ENCODE measurements around the gene MAPK8.

Gene MAPK8

DNA sequence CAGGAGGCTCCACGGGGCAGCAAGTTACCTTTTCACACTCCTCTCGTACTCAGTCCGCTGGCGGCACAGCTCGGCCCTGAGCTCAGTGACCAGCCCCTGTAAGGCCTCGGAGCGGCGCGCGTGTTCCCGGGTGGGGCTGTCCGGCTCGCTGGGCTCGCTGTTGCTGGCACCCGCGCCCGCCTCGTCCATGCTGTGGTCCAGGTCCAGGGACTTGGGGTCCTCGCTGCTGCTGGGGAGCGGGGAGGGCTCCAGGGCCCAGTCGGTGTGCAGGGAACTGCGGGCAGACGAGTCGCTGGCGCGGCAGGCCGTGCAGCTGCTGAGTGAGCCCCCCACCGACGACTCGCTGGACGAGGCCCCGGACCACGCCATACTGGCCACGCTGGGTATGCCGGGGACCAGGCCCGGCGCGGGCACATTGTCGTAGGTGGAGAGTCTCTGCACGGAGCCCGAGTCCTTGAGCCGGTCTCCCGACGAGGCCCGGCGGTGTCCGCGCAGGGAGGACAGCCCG is 143.8 kb downstream of the MAPK8 start:
- DNase-seq (ENCODE audit: low spot score): no peak

DNA sequence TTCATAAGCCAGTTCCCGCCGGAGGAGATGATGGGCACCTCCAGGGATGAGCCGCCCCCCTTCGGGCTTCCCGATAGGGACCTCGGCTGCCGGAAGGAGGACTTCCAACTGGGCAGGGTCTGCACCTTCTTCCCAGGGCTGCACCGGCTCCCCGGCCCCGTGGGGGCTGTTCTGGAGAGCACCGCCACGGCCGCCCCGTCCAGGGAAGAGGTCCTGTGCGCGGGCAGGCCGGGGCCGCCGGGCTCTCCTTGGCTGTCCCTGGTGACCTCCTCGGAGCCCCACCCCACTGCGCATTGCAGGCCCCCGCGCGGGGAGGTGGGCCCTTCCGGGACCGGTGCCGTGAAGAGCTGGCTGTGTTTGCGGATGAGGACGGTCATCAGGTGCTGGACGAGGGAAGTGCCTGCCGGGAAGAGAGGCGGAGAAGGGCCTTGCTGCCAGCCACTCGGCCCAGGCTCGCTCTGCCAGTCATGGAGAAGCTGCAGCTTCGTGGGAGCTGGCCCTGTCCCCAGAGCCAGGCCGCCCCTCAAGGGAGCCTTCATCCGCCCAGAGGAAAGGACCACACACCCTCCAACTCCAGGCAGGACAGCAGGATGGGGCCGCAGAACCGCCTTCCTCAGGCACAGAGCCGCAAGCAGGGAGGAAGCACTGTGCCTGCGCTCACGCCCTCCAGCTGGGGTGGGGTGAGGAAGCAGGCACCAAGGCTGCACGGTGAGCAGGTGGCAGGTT is 144.4 kb downstream of the MAPK8 start:
- DNase-seq (ENCODE audit: low spot score): no peak

- no peak for DNase-seq (ENCODE audit: low spot score)
These were observed 145.7 kb downstream of the MAPK8 start for GRCh38 chr10:48451969-48452878.

GRCh38 chr10:48452879-48453412 is 146.5 kb downstream of the MAPK8 start:
- DNase-seq (ENCODE audit: low spot score): no peak

- no peak for DNase-seq (ENCODE audit: low spot score)
These were observed 147.2 kb downstream of the MAPK8 start for GRCh38 chr10:48453451-48454301.

DNA sequence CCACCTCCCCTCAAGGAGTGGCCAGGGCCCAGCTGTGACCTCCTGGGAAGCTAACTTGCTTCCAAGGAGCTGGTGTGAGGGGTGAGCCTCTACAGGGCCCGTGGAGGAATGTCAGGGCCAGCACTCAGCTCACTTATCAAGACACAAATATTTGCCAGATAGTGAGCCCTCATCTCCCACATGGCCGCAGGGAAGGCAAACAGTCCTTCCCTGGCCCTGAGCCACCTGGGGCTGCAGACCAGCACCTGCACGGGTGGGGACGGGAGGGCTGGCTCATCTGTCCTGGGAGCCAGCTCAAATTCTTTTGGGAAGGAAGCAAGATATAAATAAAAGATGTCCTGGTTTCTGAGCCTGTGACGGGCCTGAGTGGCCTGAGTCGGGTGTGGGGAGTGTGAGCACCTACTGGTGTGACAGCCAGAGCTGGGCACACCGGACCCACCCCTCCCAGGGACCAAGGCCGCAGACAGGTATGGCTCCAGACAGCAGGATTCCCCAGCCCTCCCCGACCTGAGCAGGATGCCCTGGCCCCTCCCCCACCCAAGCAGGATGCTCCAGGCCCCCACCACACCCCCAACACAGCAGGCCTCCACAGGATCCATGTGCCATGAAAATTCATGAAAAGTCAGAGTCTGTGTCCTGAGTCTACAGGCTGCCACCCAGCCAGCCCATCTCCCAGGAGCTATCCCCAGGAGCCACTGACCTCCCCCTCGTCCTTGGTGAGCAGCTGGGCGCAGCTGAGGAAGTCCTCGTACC is 148.0 kb downstream of the MAPK8 start:
- no peak for DNase-seq (ENCODE audit: low spot score)

DNA sequence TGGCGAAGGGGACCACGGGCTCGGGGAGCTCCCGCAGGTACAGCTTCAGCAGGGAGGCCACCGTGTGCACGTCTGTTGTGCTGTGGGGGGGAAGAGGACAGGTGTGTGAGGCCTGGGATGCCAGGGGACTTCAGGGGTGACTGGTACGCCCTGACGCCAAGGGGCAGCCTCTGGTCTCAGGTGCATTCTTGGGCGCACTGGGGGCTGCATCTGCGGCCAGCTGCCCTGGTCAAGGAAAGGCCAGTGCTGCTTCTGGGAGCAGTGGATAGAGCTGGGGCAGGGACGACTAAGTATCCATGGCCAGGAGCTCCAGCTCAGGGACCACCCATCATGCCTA is 148.5 kb downstream of the MAPK8 start:
- DNase-seq (ENCODE audit: low spot score): no peak

- DNase-seq (ENCODE audit: low spot score): no peak
These were observed 149.1 kb downstream of the MAPK8 start for GRCh38 chr10:48455392-48456151.

DNA sequence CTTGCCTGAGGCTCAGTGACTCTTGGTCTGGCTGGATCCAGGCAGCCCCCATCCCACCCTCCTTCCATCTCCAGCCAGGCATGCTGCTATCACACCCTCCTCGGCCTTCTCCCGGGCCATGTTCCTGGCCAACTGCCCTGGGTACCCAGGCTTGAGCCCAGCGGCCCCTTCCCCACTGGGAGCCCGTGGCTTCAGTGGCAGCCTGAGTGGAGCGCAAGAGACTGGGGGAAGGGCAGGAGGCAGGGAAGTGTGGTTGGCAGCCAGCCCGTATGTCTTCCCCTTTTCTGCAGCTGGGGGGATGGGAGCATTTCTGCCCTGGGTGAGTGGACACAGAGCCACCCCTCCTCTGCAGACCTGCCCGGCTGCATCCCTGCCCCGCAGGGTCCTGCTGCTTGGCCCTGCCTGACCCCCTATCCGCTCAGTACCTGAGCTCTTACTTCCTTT is 149.9 kb downstream of the MAPK8 start:
- no peak for DNase-seq (ENCODE audit: low spot score)

- no peak for DNase-seq (ENCODE audit: low spot score)
These were observed 150.6 kb downstream of the MAPK8 start for GRCh38 chr10:48456808-48457761.

DNA sequence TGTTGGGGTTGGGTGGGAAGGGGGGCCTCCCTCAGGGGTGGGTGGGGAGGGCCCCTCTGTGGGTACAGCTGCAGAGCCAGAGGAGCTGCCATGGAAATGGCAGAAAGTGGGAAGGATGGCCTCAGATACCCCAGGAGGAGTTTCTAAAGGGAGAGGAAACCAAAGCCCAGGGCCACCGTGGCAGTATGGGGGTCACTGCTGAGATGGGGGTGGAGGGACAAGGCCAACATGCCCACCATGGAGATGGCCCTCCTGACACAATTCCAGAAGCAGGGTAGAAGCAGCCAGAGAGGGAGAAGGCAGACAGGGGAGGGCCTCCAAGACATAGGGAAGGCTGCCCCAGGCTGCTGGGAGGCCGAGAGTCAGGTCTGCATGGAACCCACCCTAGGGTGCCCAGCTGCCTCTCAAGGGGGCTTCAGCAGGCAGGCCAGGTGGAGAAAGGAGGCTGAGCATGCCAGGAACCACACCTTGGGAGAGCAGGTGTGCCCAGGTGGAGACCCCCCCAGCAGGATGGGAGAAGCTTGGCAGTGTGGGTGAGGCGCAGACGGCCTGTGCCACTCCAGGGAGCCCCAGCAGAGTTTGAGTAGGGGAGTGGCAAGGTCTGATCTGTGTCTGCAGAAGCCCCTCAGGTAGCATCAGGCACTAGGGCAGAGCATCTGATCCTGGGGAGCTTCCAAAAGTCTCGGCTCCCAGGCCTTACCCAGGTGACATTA is 151.6 kb downstream of the MAPK8 start:
- no peak for DNase-seq (ENCODE audit: low spot score)

DNA sequence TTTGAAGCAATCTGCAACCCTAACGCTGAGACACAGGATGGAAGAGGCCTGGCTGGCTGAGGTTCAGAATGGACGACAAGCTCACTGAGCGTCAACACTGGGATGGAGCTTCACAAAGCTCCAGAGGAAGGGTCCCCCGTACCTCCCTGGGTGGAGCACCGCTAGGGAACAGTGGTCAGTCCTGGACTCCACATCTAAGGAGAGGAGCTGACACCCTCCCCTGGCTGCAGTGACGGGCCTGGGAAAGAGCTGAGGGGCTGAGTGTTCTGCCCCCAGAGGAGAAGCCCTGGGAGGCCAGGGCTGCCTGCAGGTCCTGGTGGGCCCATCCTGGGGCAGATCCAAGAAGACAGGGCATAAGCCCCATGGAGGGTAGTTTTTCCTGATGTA is 152.2 kb downstream of the MAPK8 start:
- no peak for DNase-seq (ENCODE audit: low spot score)

GRCh38 chr10:48459270-48460150 is 153.0 kb downstream of the MAPK8 start:
- no peak for DNase-seq (ENCODE audit: low spot score)

DNA sequence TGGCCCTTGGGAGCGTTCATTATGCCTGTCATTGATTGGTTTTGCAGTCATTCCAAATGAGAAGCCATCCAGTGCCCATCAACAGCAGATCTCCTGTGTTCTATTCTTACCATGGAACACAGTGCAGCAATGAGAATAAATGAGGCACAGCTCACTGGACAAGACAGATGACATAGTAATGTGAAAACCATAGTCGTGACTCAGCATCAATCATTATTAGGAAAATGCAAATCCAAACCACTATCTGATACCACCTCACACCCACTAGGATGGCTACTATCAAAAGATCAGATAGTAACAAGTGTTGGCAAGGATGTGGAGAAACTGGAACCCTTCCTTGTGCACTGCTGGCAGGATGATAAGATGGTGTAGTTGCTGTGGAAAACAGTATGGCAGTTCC is 153.7 kb downstream of the MAPK8 start:
- no peak for DNase-seq (ENCODE audit: low spot score)

DNA sequence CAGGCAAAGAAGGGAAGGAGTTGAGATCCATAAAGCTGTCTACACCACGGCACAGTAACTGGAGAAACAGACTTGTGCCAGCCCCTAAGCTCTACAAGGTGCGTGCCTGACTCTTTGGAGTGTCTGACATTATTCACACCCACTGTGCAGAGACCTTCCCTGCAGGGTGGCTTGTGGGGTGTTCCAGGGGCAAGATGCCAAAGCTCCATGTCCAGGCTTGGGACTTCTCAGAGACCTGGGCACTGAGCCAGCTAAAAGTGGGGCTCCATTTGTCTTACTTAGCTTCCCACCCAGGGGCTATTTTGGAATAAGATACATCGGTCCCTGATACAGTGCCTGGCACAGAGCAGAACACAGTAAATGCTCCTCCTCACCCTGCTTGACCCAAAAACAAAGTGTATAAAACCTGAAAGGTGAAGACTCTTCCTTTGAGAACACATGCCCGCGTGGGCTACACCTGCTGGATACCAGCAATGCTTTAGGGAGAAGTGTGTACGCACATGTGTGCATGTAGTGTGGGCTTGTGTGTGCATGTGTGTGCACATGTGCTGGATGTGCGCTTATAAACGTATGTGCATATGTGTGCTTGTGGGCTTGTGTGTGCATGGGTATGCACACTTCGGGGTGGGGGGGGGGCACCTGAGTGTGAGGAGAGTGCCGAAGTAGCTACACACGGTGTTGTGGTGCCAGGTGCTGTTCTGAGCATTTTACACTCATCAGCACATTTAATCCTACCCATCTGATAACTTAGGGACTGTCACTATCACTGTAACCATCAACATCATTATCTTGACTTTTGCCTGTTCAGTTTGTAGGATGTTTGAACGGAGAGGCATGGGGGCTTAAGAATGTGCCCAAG is 155.4 kb downstream of the MAPK8 start:
- no peak for DNase-seq (ENCODE audit: low spot score)

- DNase-seq (ENCODE audit: low spot score): no peak
These were observed 156.1 kb downstream of the MAPK8 start for GRCh38 chr10:48462482-48463020.
